Measurements from ENCODE around the gene MAP3K13.

DNA sequence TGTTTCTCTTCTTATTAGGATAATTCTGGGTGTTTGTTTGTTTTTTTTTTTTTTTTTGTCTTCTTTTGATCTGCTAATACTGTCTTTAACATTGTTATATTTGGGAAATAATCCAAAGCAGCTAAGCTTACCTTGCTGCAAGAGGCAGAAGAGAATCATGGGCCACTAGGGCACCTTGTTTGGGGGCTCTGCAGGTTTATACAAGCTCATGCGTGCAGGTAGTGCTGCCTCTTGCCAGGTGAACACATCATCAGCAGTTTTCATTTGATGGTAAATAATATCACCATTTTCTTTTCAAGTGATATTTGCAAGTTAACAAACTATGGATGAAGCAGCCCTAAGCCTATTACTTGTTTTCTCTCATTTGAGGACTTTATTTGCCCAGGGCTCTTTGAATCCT lies 37.9 kb downstream of the MAP3K13 start:
- TF ChIP-seq, protein P1, sequence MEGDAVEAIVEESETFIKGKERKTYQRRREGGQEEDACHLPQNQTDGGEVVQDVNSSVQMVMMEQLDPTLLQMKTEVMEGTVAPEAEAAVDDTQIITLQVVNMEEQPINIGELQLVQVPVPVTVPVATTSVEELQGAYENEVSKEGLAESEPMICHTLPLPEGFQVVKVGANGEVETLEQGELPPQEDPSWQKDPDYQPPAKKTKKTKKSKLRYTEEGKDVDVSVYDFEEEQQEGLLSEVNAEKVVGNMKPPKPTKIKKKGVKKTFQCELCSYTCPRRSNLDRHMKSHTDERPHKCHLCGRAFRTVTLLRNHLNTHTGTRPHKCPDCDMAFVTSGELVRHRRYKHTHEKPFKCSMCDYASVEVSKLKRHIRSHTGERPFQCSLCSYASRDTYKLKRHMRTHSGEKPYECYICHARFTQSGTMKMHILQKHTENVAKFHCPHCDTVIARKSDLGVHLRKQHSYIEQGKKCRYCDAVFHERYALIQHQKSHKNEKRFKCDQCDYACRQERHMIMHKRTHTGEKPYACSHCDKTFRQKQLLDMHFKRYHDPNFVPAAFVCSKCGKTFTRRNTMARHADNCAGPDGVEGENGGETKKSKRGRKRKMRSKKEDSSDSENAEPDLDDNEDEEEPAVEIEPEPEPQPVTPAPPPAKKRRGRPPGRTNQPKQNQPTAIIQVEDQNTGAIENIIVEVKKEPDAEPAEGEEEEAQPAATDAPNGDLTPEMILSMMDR (conservative IDR thresholded peaks at IDR 0.05; ENCODE audit: low read depth, low read length) = no peak
- TF ChIP-seq EZH2 (IDR thresholded peaks at IDR 0.05; ENCODE audit: low read length, unreplicated experiment) = no peak
- TF ChIP-seq EZH2phosphoT487 (IDR thresholded peaks at IDR 0.05; ENCODE audit: borderline replicate concordance, low read length) = no peak
